Neural progenitor cell (in vitro differentiated cells): Measurements from ENCODE around the gene TOPBP1.

ENCODE experiments used
- EZH2 ChIP-seq: fragments of 200-600 bp; sonication (generic); IDR thresholded peaks from 2 replicates; pipeline ENCODE4 v1.6.1; 2017; ENCODE audit warnings: antibody characterized with exemption, mild to moderate bottlenecking, moderate library complexity
- TF ChIP-seq, protein P1 (sequence below): fragments of 200-600 bp; sonication (generic); IDR thresholded peaks from 2 replicates; pipeline ENCODE4 v1.5.1; 2017; ENCODE audit warnings: antibody characterized with exemption, mild to moderate bottlenecking

GRCh38 chr3:133588784-133589465 is 72.8 kb downstream of the TOPBP1 start:
- TF ChIP-seq, protein P1, sequence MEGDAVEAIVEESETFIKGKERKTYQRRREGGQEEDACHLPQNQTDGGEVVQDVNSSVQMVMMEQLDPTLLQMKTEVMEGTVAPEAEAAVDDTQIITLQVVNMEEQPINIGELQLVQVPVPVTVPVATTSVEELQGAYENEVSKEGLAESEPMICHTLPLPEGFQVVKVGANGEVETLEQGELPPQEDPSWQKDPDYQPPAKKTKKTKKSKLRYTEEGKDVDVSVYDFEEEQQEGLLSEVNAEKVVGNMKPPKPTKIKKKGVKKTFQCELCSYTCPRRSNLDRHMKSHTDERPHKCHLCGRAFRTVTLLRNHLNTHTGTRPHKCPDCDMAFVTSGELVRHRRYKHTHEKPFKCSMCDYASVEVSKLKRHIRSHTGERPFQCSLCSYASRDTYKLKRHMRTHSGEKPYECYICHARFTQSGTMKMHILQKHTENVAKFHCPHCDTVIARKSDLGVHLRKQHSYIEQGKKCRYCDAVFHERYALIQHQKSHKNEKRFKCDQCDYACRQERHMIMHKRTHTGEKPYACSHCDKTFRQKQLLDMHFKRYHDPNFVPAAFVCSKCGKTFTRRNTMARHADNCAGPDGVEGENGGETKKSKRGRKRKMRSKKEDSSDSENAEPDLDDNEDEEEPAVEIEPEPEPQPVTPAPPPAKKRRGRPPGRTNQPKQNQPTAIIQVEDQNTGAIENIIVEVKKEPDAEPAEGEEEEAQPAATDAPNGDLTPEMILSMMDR, result no peak
- TF ChIP-seq EZH2, result no peak
